Epithelial cell of proximal tubule (primary cell): ENCODE measurements around the gene CLIP4. TPM values are rescaled to one million over a fixed set of nuclear protein-coding genes. Genes with fewer than 3 reads are reported as not detected.

Source experiments
- DNase-seq: peaks from one replicate; pipeline ENCODE4 v3.0.0-alpha.2; 2011; ENCODE audit warnings: low read depth
- H3K4me3 ChIP-seq: 2 replicates; pipeline ENCODE4 v1.5.1; 2011; ENCODE audit warnings: low read depth, mild to moderate bottlenecking, low read length
- CTCF ChIP-seq: conservative IDR thresholded peaks from 2 replicates; pipeline ENCODE4 v1.5.1; 2012; ENCODE audit warnings: low read depth, mild to moderate bottlenecking, low read length
- total RNA-seq: library from RNA; depleted of rRNA; stranded (reverse); fragments of >200 nt; gene quantifications from 2 replicates; pipeline ENCODE4 v1.2.3, GENCODE V29; 2015

The CLIP4 gene
- total RNA-seq, 1 donor from 2014 or later = 22.8 TPM

DNA sequence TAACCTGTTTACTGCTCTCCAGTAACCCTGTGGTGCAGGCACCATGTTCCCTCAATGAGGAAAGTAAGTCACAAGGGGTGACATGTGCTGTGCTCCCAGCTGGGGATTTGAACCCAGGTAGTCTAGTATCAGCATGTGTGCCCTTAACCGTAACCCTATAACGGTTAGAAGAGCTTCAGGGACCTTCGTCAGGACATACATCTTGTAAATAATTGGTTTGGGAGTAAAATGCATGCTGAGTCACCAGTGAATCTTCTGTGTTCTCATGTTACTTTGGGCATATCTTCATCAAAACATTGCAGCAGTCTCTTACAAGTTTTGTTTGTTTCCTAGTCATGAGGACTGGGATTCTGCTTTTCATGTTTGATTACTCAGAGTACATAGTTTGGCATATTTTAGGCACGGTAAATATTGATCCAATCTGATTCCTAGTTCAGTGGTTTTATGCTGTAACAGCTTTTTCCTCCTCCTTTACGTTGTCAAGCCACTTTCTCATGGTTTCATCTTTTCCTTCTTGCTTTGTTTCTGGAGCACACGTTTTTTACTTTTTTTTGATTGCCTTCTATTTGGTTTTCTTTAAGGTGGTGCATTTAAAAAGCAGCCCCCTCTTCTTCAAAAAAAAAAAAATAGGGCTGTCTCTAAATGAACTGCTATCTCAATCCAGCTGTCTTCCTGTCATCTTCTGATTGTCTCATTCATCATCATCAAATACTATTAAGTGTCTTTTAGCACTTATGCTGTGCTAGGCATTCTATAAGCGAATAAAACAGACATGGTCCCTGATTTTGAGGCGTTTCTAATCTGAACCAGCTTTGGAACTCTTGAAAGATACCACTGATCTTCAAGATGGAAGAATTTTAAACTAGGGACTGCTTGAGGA lies 50.4 kb downstream of the CLIP4 start:
- no peak for DNase-seq
- TF ChIP-seq CTCF = no peak
- H3K4me3 ChIP-seq = no peak overlapping the region

DNA sequence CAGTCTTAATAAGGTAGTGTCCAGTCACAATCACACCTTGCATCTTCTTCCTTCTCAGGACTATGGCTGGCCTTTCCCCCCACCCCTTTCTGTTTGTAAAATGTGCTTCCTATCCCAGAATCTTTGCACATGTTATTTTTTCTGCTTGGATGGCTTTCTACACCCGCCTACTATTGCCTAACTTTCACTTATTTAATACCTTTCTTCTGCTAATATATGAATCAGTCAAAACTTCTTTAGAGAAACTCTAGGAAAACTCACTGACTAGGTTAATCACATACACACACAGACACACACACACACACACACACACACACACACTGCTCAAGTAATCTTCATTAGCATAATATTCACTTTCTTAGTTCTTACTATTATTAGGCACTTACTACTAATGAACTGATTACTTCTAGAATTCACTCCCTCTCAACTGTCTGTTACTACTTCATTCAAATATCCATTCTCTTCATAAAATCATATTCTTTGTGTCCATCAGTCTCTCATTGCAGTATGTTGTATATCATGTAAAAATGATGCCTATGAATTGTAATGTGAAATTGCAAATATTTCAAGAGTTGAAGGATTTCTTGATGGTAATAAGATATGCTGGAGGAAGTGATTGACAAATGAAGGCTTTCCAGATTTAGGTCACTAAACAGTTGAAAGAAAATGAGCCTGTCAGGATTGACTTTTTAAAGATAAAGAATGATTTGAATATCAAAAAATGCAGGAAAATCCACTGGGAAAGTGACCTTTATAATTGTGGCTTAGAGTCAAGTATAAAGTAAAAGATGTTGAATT lies 51.2 kb downstream of the CLIP4 start:
- peak; percentile 23 for DNase-seq
- no peak overlapping the region for H3K4me3 ChIP-seq
- no peak for TF ChIP-seq CTCF

GRCh38 chr2:29174937-29175336 lies 59.7 kb downstream of the CLIP4 start:
- no peak for DNase-seq
- H3K4me3 ChIP-seq = no peak overlapping the region
- no peak for TF ChIP-seq CTCF

GRCh38 chr2:29175338-29175737 lies 60.1 kb downstream of the CLIP4 start:
- no peak for TF ChIP-seq CTCF
- H3K4me3 ChIP-seq = no peak overlapping the region
- DNase-seq = no peak

- no peak for TF ChIP-seq CTCF
- DNase-seq = no peak
- H3K4me3 ChIP-seq = no peak overlapping the region
Observed at GRCh38 chr2:29182334-29182733, 67.1 kb downstream of the CLIP4 start.

DNA sequence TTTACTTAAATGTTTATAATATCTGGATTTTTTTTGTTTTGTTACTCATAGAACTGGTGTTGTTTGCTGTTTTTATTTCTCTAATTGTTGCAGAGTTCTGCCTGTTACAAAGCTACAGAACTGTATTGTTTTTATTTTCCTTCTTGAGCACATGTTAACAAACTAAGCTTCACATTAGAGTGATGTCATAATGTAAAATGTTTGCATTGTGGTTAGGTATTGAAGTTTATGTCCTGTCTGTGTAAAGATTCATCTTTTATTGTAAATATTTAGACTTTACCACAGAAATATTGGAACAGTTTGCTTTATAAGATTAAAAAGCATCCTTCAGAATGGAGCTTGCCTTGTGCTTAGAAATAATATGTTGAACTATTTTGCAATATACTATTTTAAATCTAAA lies 67.7 kb downstream of the CLIP4 start:
- DNase-seq = no peak
- TF ChIP-seq CTCF = no peak
- no peak overlapping the region for H3K4me3 ChIP-seq
